Stimulated activated CD4-positive, alpha-beta T cell treated with anti-CD3 and anti-CD28 coated beads, Interleukin-1b, Interleukin-23, amount 100 ng/mL, for 1 hour (primary cell): ENCODE data around the gene DLG3.

ENCODE experiments used
- DNase-seq, 2 donors: peaks; one replicate each; pipeline ENCODE4 v3.0.0-alpha.2; 2020; ENCODE audit warnings: low read depth in 2 of 2

The DLG3 gene

GRCh38 chrX:70437921-70438665 is 6.5 kb upstream of the DLG3 start:
- DNase-seq, result no peak

DNA sequence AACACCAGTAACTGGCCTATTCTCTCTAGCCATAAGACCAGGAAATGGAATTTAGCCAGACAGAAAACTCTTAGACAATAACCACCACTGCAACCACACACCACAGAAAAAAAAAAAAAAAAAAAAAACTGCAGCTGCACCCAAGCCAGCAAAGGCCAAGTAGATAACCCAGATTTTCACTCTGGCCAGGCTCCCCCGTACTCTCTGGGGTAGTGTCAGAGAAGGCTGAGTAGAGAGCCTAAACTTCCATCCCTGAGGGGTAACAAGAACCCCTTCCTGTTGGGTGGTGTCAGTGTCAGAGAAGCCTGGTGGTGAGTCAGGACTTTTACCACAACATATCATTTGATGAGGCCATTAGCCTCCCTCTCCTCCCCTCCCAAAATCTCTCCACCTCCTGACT is 5.6 kb upstream of the DLG3 start:
- DNase-seq, result no peak

DNA sequence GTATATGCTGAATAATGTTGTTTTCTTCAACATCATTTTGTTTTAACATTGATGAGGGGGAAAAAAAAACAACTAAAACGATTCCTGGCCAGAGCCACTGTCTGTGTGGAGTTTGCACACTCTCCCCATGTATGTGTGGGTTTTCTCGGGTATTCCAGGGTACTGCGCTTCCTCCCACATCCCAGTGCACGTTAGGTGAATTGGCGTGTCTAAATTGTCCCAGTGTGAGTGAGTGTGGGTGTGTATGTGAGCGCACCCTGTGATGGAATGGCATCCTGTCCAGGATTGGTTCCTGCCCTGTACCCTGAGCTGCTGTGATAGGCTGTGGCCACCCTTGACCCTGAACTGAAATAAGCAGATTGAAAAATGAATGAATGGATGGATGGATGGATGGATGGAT is 2.4 kb upstream of the DLG3 start:
- no peak for DNase-seq

DNA sequence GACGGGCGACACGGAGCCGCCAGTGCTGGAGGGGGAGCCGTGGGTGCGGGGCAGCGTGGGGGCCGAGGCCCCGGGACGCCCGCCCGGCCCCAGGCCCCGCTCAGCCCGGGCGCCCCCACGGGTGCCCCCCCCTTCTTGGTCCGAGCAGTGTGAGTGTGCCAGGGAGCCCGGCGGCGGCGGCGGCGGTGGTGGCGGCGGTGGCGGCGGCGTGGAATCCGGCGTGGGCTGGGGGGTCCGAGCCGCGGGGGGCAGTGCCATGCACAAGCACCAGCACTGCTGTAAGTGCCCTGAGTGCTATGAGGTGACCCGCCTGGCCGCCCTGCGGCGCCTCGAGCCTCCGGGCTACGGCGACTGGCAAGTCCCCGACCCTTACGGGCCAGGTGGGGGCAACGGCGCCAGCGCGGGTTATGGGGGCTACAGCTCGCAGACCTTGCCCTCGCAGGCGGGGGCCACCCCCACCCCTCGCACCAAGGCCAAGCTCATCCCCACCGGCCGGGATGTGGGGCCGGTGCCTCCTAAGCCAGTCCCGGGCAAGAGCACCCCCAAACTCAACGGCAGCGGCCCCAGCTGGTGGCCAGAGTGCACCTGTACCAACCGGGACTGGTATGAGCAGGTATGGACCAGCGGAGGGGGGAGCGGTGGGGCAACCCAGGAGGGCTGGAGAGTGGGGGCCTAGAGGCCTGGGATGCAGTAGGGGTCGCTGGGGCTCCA is 466 bp downstream of the DLG3 start:
- no peak for DNase-seq

- no peak for DNase-seq
Observed at GRCh38 chrX:70445951-70446350, 1.3 kb downstream of the DLG3 start.

DNA sequence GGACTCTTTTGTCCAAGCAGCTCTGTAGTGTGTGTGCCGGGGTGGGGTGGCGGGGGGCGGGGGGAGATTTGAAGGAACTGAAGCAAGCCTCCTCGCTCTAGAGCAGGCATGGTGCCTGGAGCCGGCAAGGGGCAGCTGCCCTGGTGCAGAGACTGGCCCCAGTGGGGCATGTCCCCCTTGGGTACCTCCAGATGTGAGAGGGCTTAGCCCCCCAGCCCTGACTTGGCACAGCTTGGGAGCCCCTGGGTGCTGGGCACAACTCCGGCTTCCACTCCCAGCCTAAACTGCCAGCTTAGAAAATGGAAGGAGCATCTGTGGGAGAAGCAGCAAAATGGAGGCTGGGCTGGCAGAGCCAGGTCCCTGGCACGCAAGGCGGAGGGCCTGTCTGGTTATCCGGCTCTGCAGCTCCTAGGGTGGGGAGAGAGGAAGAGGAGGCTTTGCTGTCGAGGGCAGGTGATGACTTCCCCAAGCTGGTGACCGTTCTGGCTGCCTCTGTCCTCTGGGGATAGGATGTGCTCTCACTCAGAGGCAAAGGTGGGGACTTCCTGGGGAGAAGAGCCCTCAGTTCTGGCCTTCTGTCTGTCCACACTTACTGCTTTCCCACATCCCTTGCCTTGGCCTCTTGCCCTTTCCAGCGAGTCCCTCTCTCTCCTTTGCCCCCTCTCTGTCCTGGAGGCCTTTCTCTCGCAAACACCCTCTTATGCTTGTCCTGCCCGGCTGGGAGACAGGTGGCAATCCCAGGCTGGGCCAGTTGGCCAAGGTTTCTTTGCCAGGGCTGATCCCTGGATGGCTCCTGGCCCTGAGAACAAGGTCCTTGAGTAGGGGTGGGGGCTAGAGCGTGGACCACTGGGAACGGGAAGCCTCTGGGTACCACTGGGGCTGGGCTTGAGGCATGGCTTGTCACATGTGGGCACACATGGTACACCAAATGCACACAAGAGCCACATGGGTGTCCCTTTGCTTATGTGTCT is 2.0 kb downstream of the DLG3 start:
- DNase-seq, result no peak

GRCh38 chrX:70449457-70449966 is 4.9 kb downstream of the DLG3 start:
- DNase-seq, result no peak

DNA sequence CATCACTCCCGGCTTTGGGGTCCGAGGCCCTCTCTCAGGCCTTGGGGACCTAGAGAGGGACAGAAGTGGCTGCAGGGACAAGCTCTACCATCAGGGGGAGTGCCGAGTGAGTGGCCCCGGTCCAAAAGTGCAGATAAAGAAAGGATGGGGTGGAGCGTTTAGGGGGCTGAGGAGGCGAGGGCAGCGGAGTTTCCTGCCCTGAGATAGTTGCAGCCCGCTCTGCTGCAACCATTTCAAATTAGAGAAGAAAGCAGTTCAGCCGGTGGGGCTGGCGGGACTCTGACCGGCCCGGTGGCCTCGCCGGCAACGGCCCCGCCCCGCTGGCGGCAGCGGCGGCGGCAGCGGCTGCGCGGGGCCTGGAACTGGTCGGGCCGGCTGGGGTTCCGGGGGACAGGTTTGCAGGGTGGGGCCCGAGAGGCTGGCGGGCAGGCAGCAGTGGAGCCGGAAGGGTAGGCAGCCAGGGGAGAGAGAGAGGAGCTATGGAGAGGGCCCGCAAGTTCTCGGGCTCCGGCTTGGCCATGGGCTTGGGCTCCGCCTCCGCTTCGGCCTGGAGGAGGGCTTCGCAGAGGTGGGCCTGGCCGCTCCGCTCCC is 7.6 kb downstream of the DLG3 start:
- DNase-seq, result no peak

DNA sequence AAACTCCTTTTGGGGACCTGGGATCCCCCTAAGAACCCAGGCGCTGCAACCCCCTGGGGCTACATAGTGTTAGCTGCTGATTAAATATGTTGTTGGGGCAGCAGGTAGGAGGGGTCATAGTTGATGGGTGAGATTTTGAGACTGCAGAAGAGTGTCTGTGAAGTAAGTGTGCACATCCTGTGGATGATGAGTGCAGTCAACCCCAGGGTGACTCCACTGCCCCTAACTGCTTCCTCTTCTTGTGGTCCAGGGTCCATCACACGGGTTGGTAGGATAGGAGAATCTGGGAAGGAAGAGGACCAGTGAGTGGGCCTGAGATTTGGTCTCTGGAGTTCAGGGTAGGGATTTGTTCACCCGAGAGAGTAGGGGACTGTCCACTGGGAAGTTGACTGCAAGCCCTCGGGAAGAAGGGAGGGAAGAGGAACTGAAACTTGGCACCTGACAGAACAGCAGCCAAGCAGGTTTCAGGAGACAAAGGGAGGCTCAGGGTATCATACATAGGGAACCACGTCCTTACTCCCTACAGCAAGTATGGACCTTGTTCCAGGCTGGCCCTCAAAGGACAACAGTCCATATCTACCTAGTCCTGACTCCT is 8.5 kb downstream of the DLG3 start:
- DNase-seq, result no peak

- no peak for DNase-seq
Observed at GRCh38 chrX:70454441-70455365, 10.1 kb downstream of the DLG3 start.

- no peak for DNase-seq
Observed at GRCh38 chrX:70455366-70456202, 10.9 kb downstream of the DLG3 start.

DNA sequence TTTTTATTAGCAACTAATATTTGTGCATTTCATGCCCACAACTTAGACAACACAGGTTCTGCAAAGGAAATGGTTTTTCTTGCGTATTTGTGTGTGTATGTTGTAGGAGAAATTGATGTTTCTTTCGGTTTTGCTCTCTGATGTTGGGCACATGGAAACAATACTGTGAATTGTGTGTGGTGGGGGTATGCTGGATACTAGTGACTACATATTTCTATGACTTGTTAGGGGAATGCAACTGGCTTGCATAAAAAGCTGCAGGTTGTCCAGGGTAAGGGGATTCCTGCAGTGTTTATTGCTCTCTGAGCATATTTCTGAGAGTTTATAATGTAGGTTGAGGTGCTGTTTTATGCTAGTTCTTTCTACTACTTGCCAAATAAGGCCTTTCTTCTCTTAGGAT is 11.6 kb downstream of the DLG3 start:
- no peak for DNase-seq

GRCh38 chrX:70461026-70461425 is 16.4 kb downstream of the DLG3 start:
- DNase-seq, result no peak

GRCh38 chrX:70464051-70464450 is 19.4 kb downstream of the DLG3 start:
- no peak for DNase-seq

DNA sequence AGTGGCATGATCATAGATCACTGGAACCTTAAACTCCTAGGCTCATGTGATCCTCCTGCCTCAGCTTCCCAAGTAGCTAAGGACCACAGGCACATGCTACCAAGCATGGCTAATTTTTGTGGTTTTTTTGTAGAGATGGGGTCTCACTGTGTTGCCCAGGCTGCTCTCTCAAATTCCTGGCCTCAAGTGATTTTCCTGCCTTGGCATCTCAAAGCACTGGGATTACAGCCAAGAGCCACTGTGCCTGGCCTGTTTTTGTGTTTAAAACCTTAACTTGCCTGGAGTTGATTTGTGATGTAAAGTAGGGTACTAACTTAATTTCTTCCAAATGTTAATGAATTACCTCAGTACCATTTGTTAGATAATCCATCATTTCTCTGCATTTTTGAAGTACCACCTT is 22.3 kb downstream of the DLG3 start:
- DNase-seq, result no peak

DNA sequence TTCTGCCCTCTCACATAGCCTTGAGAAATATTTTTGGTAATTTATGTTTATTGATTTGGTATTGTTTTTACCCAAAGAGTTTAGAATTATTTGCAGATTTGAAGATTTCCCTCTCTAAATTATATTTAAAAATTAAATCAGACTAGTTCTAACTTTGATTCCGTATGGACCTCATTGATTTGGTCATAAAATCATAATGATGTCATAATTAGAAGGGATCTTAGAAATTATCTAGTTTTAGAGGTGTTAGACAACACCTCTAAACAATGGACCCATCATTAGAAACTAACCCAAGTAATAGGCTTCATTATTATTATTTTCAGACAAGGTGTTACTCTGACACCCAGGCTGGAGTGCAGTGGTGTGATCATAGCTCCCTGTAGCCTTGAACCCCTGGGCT is 24.1 kb downstream of the DLG3 start:
- DNase-seq, result no peak

GRCh38 chrX:70470850-70471289 is 26.2 kb downstream of the DLG3 start:
- DNase-seq, result no peak

DNA sequence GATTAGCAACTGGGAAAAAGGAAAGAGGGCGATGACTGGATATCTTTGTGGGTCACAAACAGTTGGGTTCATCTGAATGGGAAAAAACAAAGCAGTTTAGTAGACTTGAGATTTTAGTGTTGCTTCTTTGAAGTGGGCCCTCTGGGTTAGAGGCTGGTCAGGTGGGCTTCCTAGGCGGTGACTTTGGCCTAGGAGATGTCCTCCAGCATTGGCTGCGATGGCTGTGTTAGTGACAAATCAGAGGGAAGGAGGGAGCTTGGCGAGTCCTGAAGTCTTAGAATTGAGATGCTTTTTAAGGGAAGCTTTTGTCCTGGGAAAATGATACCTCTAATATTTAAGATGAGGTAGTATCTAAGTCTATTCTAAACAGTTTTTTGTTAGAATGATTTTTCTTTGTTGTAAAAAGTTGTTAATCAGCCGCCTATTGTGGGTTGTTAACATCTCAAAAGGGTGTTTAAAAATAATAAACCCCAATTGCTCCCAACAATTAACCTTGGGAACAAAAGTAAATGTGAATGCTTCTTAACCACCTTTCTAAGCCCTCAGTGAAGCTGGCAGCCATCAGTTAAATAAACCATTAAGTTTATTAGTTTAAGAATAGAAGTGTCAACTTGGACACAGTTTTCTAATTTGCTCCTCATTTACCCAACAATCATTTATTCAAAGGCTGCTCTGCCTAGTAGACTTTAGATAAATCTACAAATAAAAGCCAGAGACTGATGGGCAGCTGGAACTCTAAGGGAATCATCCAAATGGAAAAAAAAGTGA is 31.7 kb downstream of the DLG3 start:
- DNase-seq, result no peak
